Endothelial cell of umbilical vein (primary cell): ENCODE measurements around the gene RGS6. TPM values are rescaled to one million over a fixed set of nuclear protein-coding genes. Genes with fewer than 3 reads are reported as not detected.

Source experiments
- BruUV-seq: library from RNA; stranded (reverse); fragments of 400-500 nt; replicated peaks from 2 replicates; lab custom pipeline; 2021; lab: Mats Ljungman, UMichigan
- CTCF ChIA-PET: fragments of 300-600, 350-600 bp; sonication (Branson Sonifier 250); formaldehyde crosslinking; loops from one replicate; lab custom pipeline; 2021; ENCODE audit warnings: antibody characterized with exemption, inconsistent platforms; lab: Charles Lee
- POLR2A ChIA-PET: fragments of 300-600, 350-600 bp; sonication (Branson Sonifier 250); formaldehyde crosslinking; loops from one replicate; lab custom pipeline; 2021; ENCODE audit warnings: antibody characterized with exemption, inconsistent platforms; lab: Charles Lee
- DNase-seq: peaks from one replicate; pipeline ENCODE4 v3.0.0-alpha.2; 2011; ENCODE audit warnings: low read depth, low spot score
- FAIRE-seq: peaks from 2 replicates; lab custom pipeline; 2011; peaks lifted over from hg19 to GRCh38; lab: Jason Lieb, UNC
- H2AFZ ChIP-seq: 2 replicates; pipeline ENCODE4 v1.6.0; 2012; ENCODE audit warnings: low read depth, low read length, control low read depth, inconsistent platforms
- H3K27ac ChIP-seq: 2 replicates; pipeline ENCODE4 v1.5.1; 2011; ENCODE audit warnings: low read depth, mild to moderate bottlenecking, control low read depth, low read length, moderate library complexity; ENCODE audit not compliant: insufficient read depth
- H3K27me3 ChIP-seq, 2 experiments: 2 replicates each; pipeline versions ENCODE4 v1.6.0 to v1.6.1; 2011; ENCODE audit warnings: low read length in 2 of 2, mixed read lengths in 1 of 2; ENCODE audit not compliant: control insufficient read depth in 2 of 2, insufficient read depth in 2 of 2
- H3K36me3 ChIP-seq, 2 experiments: 2 replicates in 1 of 2; 3 replicates in 1 of 2; pipeline ENCODE4 v1.5.1; 2011; ENCODE audit warnings: low read length in 2 of 2, mild to moderate bottlenecking in 1 of 2, moderate library complexity in 1 of 2; ENCODE audit not compliant: control insufficient read depth in 2 of 2, insufficient read depth in 2 of 2; ENCODE audit errors: extremely low read depth in 1 of 2
- H3K4me1 ChIP-seq: 3 replicates; pipeline ENCODE4 v1.5.1; 2011; ENCODE audit warnings: mild to moderate bottlenecking, low read length; ENCODE audit not compliant: control insufficient read depth, insufficient read depth; ENCODE audit errors: extremely low read depth
- H3K4me2 ChIP-seq: 2 replicates; pipeline ENCODE4 v1.6.1; 2011; ENCODE audit warnings: low read length, control low read depth, mixed read lengths; ENCODE audit not compliant: insufficient read depth
- H3K4me3 ChIP-seq, 3 experiments: fragments of 200-600 bp in 1 of 3; sonication (generic), shearing (Covaris generic) in 1 of 3; replicated peaks in 1 of 3; 2 replicates each; pipeline ENCODE4 v1.5.1; 2011 to 2016; ENCODE audit warnings: control low read depth in 3 of 3, low read length in 3 of 3, mild to moderate bottlenecking in 2 of 3, inconsistent platforms in 1 of 3, low read depth in 1 of 3, moderate library complexity in 1 of 3; ENCODE audit not compliant: insufficient read depth in 1 of 3
- H3K79me2 ChIP-seq: 2 replicates; pipeline ENCODE4 v1.6.0; 2012; ENCODE audit warnings: low read length, inconsistent platforms; ENCODE audit not compliant: control insufficient read depth, insufficient read depth
- H3K9ac ChIP-seq: replicated peaks from 2 replicates; pipeline ENCODE3; 2011; ENCODE audit warnings: low read length, control low read depth; ENCODE audit not compliant: insufficient read depth; ENCODE audit errors: extremely low read depth
- H3K9me1 ChIP-seq: replicated peaks from 3 replicates; pipeline ENCODE4 v1.6.0; 2011; ENCODE audit warnings: mild to moderate bottlenecking, low read length; ENCODE audit not compliant: control insufficient read depth, insufficient read depth; ENCODE audit errors: extremely low read depth
- H3K9me3 ChIP-seq: replicated peaks from 2 replicates; pipeline ENCODE4 v1.5.1; 2012; ENCODE audit warnings: low read length, inconsistent platforms; ENCODE audit not compliant: control insufficient read depth, insufficient read depth
- H4K20me1 ChIP-seq: replicated peaks from 2 replicates; pipeline ENCODE3; 2011; ENCODE audit warnings: mild to moderate bottlenecking, low read length; ENCODE audit not compliant: control insufficient read depth, insufficient read depth; ENCODE audit errors: extremely low read depth
- EZH2 ChIP-seq: IDR thresholded peaks from 2 replicates; pipeline ENCODE4 v1.6.1; 2012; ENCODE audit warnings: borderline replicate concordance, low read depth, mild to moderate bottlenecking, moderate library complexity, low read length, inconsistent platforms; ENCODE audit not compliant: severe bottlenecking
- FOS ChIP-seq: IDR thresholded peaks from 2 replicates; pipeline ENCODE4 v1.6.1; 2011; ENCODE audit warnings: mild to moderate bottlenecking, low read length, moderate library complexity, borderline replicate concordance; ENCODE audit not compliant: insufficient read depth
- GATA2 ChIP-seq: IDR thresholded peaks from 2 replicates; pipeline ENCODE4 v1.7.0; 2011; ENCODE audit warnings: low read depth, mild to moderate bottlenecking, moderate library complexity, mixed read lengths, low read length; ENCODE audit not compliant: insufficient read length, insufficient read depth
- JUN ChIP-seq: IDR thresholded peaks from 2 replicates; pipeline ENCODE4 v1.6.1; 2011; ENCODE audit warnings: borderline replicate concordance, low read depth; ENCODE audit not compliant: insufficient read length, insufficient read depth
- MAX ChIP-seq: IDR thresholded peaks from 2 replicates; pipeline ENCODE4 v1.6.1; 2011; ENCODE audit not compliant: insufficient read depth, insufficient read length
- MYC ChIP-seq: IDR thresholded peaks from one replicate; pipeline ENCODE4 v1.6.1; 2011; ENCODE audit warnings: mild to moderate bottlenecking, low read depth, low read length
- POLR2A ChIP-seq: IDR thresholded peaks from 2 replicates; pipeline ENCODE4 v1.6.1; 2012; ENCODE audit warnings: low read depth, mild to moderate bottlenecking, control low read depth, low read length
- POLR2AphosphoS5 ChIP-seq: IDR thresholded peaks from 2 replicates; pipeline ENCODE4 v1.6.1; 2012; ENCODE audit warnings: low read depth, mild to moderate bottlenecking, control low read depth, low read length, moderate library complexity; ENCODE audit not compliant: insufficient read depth
- dilution Hi-C: fragments of 300-500 bp; cut with MboI; formaldehyde crosslinking; loops from one replicate; pipeline ENCODE4 v1.15.0; 2019; ENCODE audit warnings: low sequenced_read_pairs; ENCODE audit not compliant: extremely low pct_ligation_motif_present
- intact Hi-C: fragments of 100-400 bp; cut with micrococcal nuclease; formaldehyde crosslinking; loops from one replicate; pipeline ENCODE4 v1.10.0; 2022
- polyA plus RNA-seq, 4 experiments: library from polyadenylated mRNA; depleted of rRNA in 3 of 4; stranded (reverse) in 3 of 4; unstranded in 1 of 4; fragments of >200 nt; gene quantifications; 2 replicates each; pipeline versions ENCODE4 v1.2.1 to v1.2.3, GENCODE V29; 2011 to 2012; ENCODE audit warnings: missing spikeins in 1 of 4
- total RNA-seq: library from RNA; stranded (reverse); gene quantifications from 2 replicates; pipeline ENCODE4 v1.2.3, GENCODE V29; 2021
- TF ChIP-seq, protein P1 (sequence below), 2 donors: IDR thresholded peaks; 1 replicate in 1 of 2; 2 replicates in 1 of 2; pipeline ENCODE4 v1.5.1; 2011; ENCODE audit warnings: low read length in 2 of 2, mild to moderate bottlenecking in 2 of 2, moderate library complexity in 2 of 2, control low read depth in 1 of 2, inconsistent platforms in 1 of 2, low read depth in 1 of 2; ENCODE audit not compliant: insufficient read depth in 1 of 2; ENCODE audit errors: extremely low read depth in 1 of 2

The RGS6 gene
- total and polyA plus RNA-seq, 2 donors (not counting 3 experiments of a cell fraction or from before 2014, with no cell fraction given) = not detected

- no peak for FAIRE-seq
- Histone ChIP-seq H3K36me3 (no peaks in the 10 kb centered on the region), H3K4me1 (no peaks in the 10 kb centered on the region), H3K4me3 (no peak overlapping the region), H4K20me1 (no peaks in the 10 kb centered on the region), H3K9me3 (no peaks in the 10 kb centered on the region), H3K9me1 (no peaks in the 10 kb centered on the region), H3K9ac (no peak overlapping the region), H3K4me2 (no peak overlapping the region), H2AFZ (no peak overlapping the region), H3K27me3 (no peaks in the 10 kb centered on the region), H3K79me2 (no peaks in the 10 kb centered on the region), H3K27ac (no peak overlapping the region)
- dilution Hi-C loops (no loop called here), intact Hi-C loops (no loop called here)
- TF ChIP-seq GATA2 (no peak), JUN (no peak), MYC (no peak), EZH2 (no peak), POLR2A (no peak), FOS (no peak)
- TF ChIP-seq, protein P1, sequence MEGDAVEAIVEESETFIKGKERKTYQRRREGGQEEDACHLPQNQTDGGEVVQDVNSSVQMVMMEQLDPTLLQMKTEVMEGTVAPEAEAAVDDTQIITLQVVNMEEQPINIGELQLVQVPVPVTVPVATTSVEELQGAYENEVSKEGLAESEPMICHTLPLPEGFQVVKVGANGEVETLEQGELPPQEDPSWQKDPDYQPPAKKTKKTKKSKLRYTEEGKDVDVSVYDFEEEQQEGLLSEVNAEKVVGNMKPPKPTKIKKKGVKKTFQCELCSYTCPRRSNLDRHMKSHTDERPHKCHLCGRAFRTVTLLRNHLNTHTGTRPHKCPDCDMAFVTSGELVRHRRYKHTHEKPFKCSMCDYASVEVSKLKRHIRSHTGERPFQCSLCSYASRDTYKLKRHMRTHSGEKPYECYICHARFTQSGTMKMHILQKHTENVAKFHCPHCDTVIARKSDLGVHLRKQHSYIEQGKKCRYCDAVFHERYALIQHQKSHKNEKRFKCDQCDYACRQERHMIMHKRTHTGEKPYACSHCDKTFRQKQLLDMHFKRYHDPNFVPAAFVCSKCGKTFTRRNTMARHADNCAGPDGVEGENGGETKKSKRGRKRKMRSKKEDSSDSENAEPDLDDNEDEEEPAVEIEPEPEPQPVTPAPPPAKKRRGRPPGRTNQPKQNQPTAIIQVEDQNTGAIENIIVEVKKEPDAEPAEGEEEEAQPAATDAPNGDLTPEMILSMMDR (IDR thresholded peaks at IDR 0.05; ENCODE audit: extremely low read depth in 1 of 2, insufficient read depth in 1 of 2, low read depth in 1 of 2, low read length in 2 of 2) = no peak
- no TSS peak for BruUV-seq
- ChIA-PET CTCF (no interaction called here), POLR2A (no interaction called here)
- DNase-seq = no peak
Observed at GRCh38 chr14:72098210-72098609, 166.0 kb downstream of the RGS6 start.

- H4K20me1 ChIP-seq = no peaks in the 10 kb centered on the region
- no peaks in the 10 kb centered on the region for H3K9me3 ChIP-seq
- intact Hi-C loops (no loop called here), dilution Hi-C loops (no loop called here)
- H3K36me3 ChIP-seq = no peaks in the 10 kb centered on the region
- POLR2A ChIA-PET = no interaction called here
- H3K4me3 ChIP-seq = no peak overlapping the region
- no TSS peak for BruUV-seq
- no peak overlapping the region for H3K9ac ChIP-seq
- no peak for FAIRE-seq
- H3K4me2 ChIP-seq = no peak overlapping the region
- H2AFZ ChIP-seq = no peak overlapping the region
- H3K4me1 ChIP-seq = no peaks in the 10 kb centered on the region
- H3K9me1 ChIP-seq = no peaks in the 10 kb centered on the region
- no peak for DNase-seq
- no peak overlapping the region for H3K27ac ChIP-seq
- no peak for TF ChIP-seq MAX
- TF ChIP-seq EZH2 = no peak
- TF ChIP-seq MYC = no peak
- TF ChIP-seq JUN = no peak
- no peak for TF ChIP-seq GATA2
- TF ChIP-seq FOS = no peak
- TF ChIP-seq POLR2AphosphoS5 = no peak
- no peak for TF ChIP-seq POLR2A
- TF ChIP-seq, protein P1 (IDR thresholded peaks at IDR 0.05; ENCODE audit: extremely low read depth in 1 of 2, insufficient read depth in 1 of 2, low read depth in 1 of 2, low read length in 2 of 2) = no peak
- CTCF ChIA-PET = no interaction called here
- H3K27me3 ChIP-seq = no peaks in the 10 kb centered on the region
- no peaks in the 10 kb centered on the region for H3K79me2 ChIP-seq
Observed at GRCh38 chr14:72099566-72099965, 167.3 kb downstream of the RGS6 start.
